ENCODE results near the gene CFAP45. TPM values are rescaled to one million over a fixed set of nuclear protein-coding genes. Genes with fewer than 3 reads are reported as not detected.

The CFAP45 gene
- total and polyA plus RNA-seq, 2 donors from 2014 or later: 1.0 to 14.2 TPM

- intact Hi-C loops (cut with DNase I): no loop called here
- TF ChIP-seq, protein P1, sequence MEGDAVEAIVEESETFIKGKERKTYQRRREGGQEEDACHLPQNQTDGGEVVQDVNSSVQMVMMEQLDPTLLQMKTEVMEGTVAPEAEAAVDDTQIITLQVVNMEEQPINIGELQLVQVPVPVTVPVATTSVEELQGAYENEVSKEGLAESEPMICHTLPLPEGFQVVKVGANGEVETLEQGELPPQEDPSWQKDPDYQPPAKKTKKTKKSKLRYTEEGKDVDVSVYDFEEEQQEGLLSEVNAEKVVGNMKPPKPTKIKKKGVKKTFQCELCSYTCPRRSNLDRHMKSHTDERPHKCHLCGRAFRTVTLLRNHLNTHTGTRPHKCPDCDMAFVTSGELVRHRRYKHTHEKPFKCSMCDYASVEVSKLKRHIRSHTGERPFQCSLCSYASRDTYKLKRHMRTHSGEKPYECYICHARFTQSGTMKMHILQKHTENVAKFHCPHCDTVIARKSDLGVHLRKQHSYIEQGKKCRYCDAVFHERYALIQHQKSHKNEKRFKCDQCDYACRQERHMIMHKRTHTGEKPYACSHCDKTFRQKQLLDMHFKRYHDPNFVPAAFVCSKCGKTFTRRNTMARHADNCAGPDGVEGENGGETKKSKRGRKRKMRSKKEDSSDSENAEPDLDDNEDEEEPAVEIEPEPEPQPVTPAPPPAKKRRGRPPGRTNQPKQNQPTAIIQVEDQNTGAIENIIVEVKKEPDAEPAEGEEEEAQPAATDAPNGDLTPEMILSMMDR (IDR thresholded peaks at IDR 0.05; ENCODE audit: borderline replicate concordance, extremely low read depth, insufficient read depth): no peak
- Histone ChIP-seq H3K4me1 (ENCODE audit: control insufficient read depth in 2 of 3, insufficient read depth in 2 of 3, low read depth in 1 of 3, low read length in 3 of 3) (peaks cover 0 to 9% (median 8%) of the 10 kb centered on the region in 3 donors), H3K36me3 (ENCODE audit: control insufficient read depth in 2 of 3, insufficient read depth in 3 of 3, low read length in 3 of 3) (no peaks in the 10 kb centered on the region), H3K4me3 (ENCODE audit: low read length in 3 of 3) (no peak overlapping the region), H3K27me3 (ENCODE audit: control insufficient read depth, insufficient read depth, low read length) (no peaks in the 10 kb centered on the region), H3K9ac (ENCODE audit: low read length in 3 of 3) (no peak overlapping the region), H3K27ac (ENCODE audit: low read depth in 2 of 2, low read length in 2 of 2) (no peak overlapping the region), H3K9me3 (ENCODE audit: control insufficient read depth in 2 of 3, insufficient read depth in 1 of 3, low read length in 3 of 3) (no peaks in the 10 kb centered on the region)
- FAIRE-seq (no peak), DNase-seq (no peak)
Observed at GRCh38 chr1:159866066-159866465, 33.9 kb downstream of the CFAP45 start.

DNA sequence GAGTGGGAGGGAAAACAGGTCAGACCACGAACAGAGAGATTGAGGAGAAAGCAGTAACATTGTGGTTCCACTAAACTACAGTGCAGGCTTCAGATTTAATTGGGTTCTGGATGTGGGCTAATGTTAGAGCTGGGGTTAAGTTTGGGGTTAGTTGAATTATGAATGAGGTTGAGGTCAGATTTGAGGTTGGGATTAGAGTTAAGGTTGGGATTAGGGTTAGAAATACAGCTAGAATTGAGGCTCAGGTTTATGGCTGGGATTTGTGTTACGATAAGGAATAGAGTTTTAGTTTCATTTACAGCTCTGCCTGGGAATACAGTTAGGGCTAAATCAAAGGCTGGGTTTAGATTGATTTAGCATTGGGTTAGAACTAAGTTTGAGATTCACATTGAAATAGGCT is 35.7 kb downstream of the CFAP45 start:
- Histone ChIP-seq H3K36me3 (ENCODE audit: control insufficient read depth in 2 of 3, insufficient read depth in 3 of 3, low read length in 3 of 3) (no peaks in the 10 kb centered on the region), H3K4me1 (ENCODE audit: control insufficient read depth in 2 of 3, insufficient read depth in 2 of 3, low read depth in 1 of 3, low read length in 3 of 3) (peaks cover 0 to 9% (median 8%) of the 10 kb centered on the region in 3 donors), H3K9me3 (ENCODE audit: control insufficient read depth in 2 of 3, insufficient read depth in 1 of 3, low read length in 3 of 3) (no peaks in the 10 kb centered on the region), H3K27me3 (ENCODE audit: control insufficient read depth, insufficient read depth, low read length) (no peaks in the 10 kb centered on the region), H3K27ac (ENCODE audit: low read depth in 2 of 2, low read length in 2 of 2) (no peak overlapping the region), H3K9ac (ENCODE audit: low read length in 3 of 3) (no peak overlapping the region), H3K4me3 (ENCODE audit: low read length in 3 of 3) (no peak overlapping the region)
- DNase-seq (no peak), FAIRE-seq (no peak)
- intact Hi-C loops (cut with DNase I): no loop called here
- TF ChIP-seq, protein P1 (IDR thresholded peaks at IDR 0.05; ENCODE audit: borderline replicate concordance, extremely low read depth, insufficient read depth): no peak

GRCh38 chr1:159862557-159862956 is 37.4 kb downstream of the CFAP45 start, which contains the start of gene VSIG8:
VSIG8 (minus strand) TSS chr1:159862657; CDS start chr1:159862521, 136 bp downstream.
- Histone ChIP-seq H3K9ac (ENCODE audit: low read length in 3 of 3) (no peak within 1 kb of the TSS), H3K9me3 (ENCODE audit: control insufficient read depth in 2 of 3, insufficient read depth in 1 of 3, low read length in 3 of 3) (no peaks in the 10 kb centered on the region), H3K27ac (ENCODE audit: low read depth in 2 of 2, low read length in 2 of 2) (no peak within 1 kb of the TSS), H3K4me3 (ENCODE audit: low read length in 3 of 3) (no peak within 1 kb of the TSS), H3K36me3 (ENCODE audit: control insufficient read depth in 2 of 3, insufficient read depth in 3 of 3, low read length in 3 of 3) (no peaks in the 10 kb centered on the region), H3K27me3 (ENCODE audit: control insufficient read depth, insufficient read depth, low read length) (no peaks in the 10 kb centered on the region), H3K4me1 (ENCODE audit: control insufficient read depth in 2 of 3, insufficient read depth in 2 of 3, low read depth in 1 of 3, low read length in 3 of 3) (peaks cover 0 to 1% (median 0%) of the 10 kb centered on the region in 3 donors)
- FAIRE-seq: no peak
- TF ChIP-seq, protein P1 (IDR thresholded peaks at IDR 0.05; ENCODE audit: borderline replicate concordance, extremely low read depth, insufficient read depth): no peak
- DNase-seq: no peak
- intact Hi-C loops (cut with DNase I): no loop called here

GRCh38 chr1:159862031-159862430 is 37.9 kb downstream of the CFAP45 start:
- H3K27ac ChIP-seq (ENCODE audit: low read depth in 2 of 2, low read length in 2 of 2): no peak overlapping the region
- TF ChIP-seq, protein P1 (IDR thresholded peaks at IDR 0.05; ENCODE audit: borderline replicate concordance, extremely low read depth, insufficient read depth): no peak
- H3K9me3 ChIP-seq (ENCODE audit: control insufficient read depth in 2 of 3, insufficient read depth in 1 of 3, low read length in 3 of 3): no peaks in the 10 kb centered on the region
- H3K36me3 ChIP-seq (ENCODE audit: control insufficient read depth in 2 of 3, insufficient read depth in 3 of 3, low read length in 3 of 3): no peaks in the 10 kb centered on the region
- no peak overlapping the region for H3K4me3 ChIP-seq (ENCODE audit: low read length in 3 of 3)
- intact Hi-C loops (cut with DNase I): no loop called here
- no peak overlapping the region for H3K9ac ChIP-seq (ENCODE audit: low read length in 3 of 3)
- FAIRE-seq: no peak
- H3K27me3 ChIP-seq (ENCODE audit: control insufficient read depth, insufficient read depth, low read length): no peaks in the 10 kb centered on the region
- H3K4me1 ChIP-seq (ENCODE audit: control insufficient read depth in 2 of 3, insufficient read depth in 2 of 3, low read depth in 1 of 3, low read length in 3 of 3): no peaks in the 10 kb centered on the region
- no peak for DNase-seq

All from kidney (tissue), 14 donors.